Caco-2 (cell line): ENCODE measurements around the gene BICD2. TPM values are rescaled to one million over a fixed set of nuclear protein-coding genes. Genes with fewer than 3 reads are reported as not detected.

ENCODE experiments used
- BruUV-seq: library from RNA; stranded (reverse); fragments of 400-500 nt; replicated peaks from 2 replicates; lab custom pipeline; 2021; lab: Mats Ljungman, UMichigan
- CTCF ChIA-PET: fragments of 300-600 bp; sonication (Branson Sonifier 250); formaldehyde crosslinking; loops from one replicate; lab custom pipeline; 2022; ENCODE audit warnings: antibody characterized with exemption; lab: Charles Lee
- POLR2A ChIA-PET: fragments of 300-600 bp; sonication (Branson Sonifier 250); formaldehyde crosslinking; loops from one replicate; lab custom pipeline; 2022; ENCODE audit warnings: antibody characterized with exemption; lab: Charles Lee
- DNase-seq, 2 experiments: peaks; one replicate each; pipeline versions ENCODE4 v3.0.0 to v3.0.0-alpha.2; 2020 to 2022
- H3K27me3 ChIP-seq: replicated peaks from 2 replicates; pipeline ENCODE4 v1.6.0; 2011; ENCODE audit warnings: low read length; ENCODE audit not compliant: control insufficient read depth, insufficient read depth
- H3K36me3 ChIP-seq: 2 replicates; pipeline ENCODE4 v1.5.1; 2011; ENCODE audit warnings: low read length; ENCODE audit not compliant: control insufficient read depth, insufficient read depth
- H3K4me1 ChIP-seq: fragments of 250-450 bp; sonication (Bioruptor Pico); 2 replicates; pipeline ENCODE4 v1.5.1; 2020; ENCODE audit warnings: mild to moderate bottlenecking
- H3K4me3 ChIP-seq: 2 replicates; pipeline ENCODE4 v1.5.1; 2011; ENCODE audit warnings: low read depth, mild to moderate bottlenecking, control low read depth, low read length
- H3K9me3 ChIP-seq: fragments of 250-450 bp; sonication (Bioruptor Pico); 2 replicates; pipeline ENCODE4 v1.5.1; 2020; ENCODE audit warnings: mild to moderate bottlenecking, moderate library complexity
- H3K27ac Mint-ChIP-seq: one replicate; pipeline ENCODE4 v1.8.0; 2022; ENCODE audit warnings: mixed read lengths; ENCODE audit not compliant: unreplicated experiment
- H3K27me3 Mint-ChIP-seq: one replicate; pipeline ENCODE4 v1.8.0; 2022; ENCODE audit warnings: mixed read lengths; ENCODE audit not compliant: insufficient read depth, unreplicated experiment
- H3K36me3 Mint-ChIP-seq: one replicate; pipeline ENCODE4 v1.8.0; 2022; ENCODE audit warnings: mild to moderate bottlenecking, mixed read lengths; ENCODE audit not compliant: insufficient read depth, unreplicated experiment
- H3K4me1 Mint-ChIP-seq: one replicate; pipeline ENCODE4 v1.8.0; 2022; ENCODE audit warnings: low read depth, mixed read lengths; ENCODE audit not compliant: unreplicated experiment
- H3K4me3 Mint-ChIP-seq: one replicate; pipeline ENCODE4 v1.8.0; 2022; ENCODE audit warnings: mild to moderate bottlenecking, moderate library complexity, mixed read lengths; ENCODE audit not compliant: unreplicated experiment
- H3K9me3 Mint-ChIP-seq: one replicate; pipeline ENCODE4 v1.8.0; 2022; ENCODE audit warnings: mixed read lengths; ENCODE audit not compliant: unreplicated experiment
- CTCF ChIP-seq, 2 experiments: fragments of 200-600 bp in 1 of 2; IDR thresholded peaks; 1 replicate in 1 of 2; 2 replicates in 1 of 2; pipeline versions ENCODE4 v1.5.1 to v1.8.0; 2011 to 2022; ENCODE audit warnings: antibody characterized with exemption in 1 of 2, control low read depth in 1 of 2, inconsistent platforms in 1 of 2, low read depth in 1 of 2, low read length in 1 of 2, mild to moderate bottlenecking in 1 of 2, moderate library complexity in 1 of 2; ENCODE audit not compliant: insufficient read depth in 1 of 2, severe bottlenecking in 1 of 2, unreplicated experiment in 1 of 2
- intact Hi-C: fragments of 100-400 bp; cut with micrococcal nuclease; formaldehyde crosslinking; loops from one replicate; pipeline ENCODE4 v1.10.0; 2022; ENCODE audit not compliant: unreplicated experiment
- total RNA-seq: library from RNA; stranded (reverse); gene quantifications from 2 replicates; pipeline ENCODE4 v1.2.3, GENCODE V29; 2022

The BICD2 gene
- total RNA-seq, 1 experiment from 2014 or later = 13.7 TPM

DNA sequence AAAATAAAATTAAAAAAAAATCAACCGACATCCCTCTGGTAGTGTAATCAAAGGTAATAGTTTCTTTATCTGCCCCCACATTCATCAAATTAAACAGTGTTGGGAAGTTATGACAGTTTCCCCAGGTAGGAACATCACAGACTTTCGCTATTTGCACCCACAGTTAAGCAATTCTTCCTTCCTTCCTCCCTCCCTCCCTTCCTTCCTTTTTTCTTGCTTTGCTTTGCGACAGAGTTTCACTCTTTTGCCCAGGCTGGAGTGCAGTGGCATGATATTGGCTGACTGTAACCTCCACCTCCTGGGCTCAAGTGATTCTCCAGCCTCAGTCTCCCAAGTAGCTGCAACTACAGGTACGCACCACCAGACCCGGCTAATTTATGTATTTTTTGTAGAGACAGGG lies 10.8 kb upstream of the BICD2 start:
- H3K27me3 ChIP-seq = no peaks in the 10 kb centered on the region
- ChIA-PET POLR2A (no interaction called here), CTCF (no interaction called here)
- H3K4me3 Mint-ChIP-seq = no peak overlapping the region
- no peak for TF ChIP-seq CTCF (IDR thresholded peaks at IDR 0.05; ENCODE audit: insufficient read depth in 1 of 2, low read depth in 1 of 2, low read length in 1 of 2, severe bottlenecking in 1 of 2, unreplicated experiment in 1 of 2)
- no peaks in the 10 kb centered on the region for H3K4me1 Mint-ChIP-seq
- intact Hi-C loops = no loop called here
- no peaks in the 10 kb centered on the region for H3K9me3 ChIP-seq
- H3K4me3 ChIP-seq = no peak overlapping the region
- no peaks in the 10 kb centered on the region for H3K27me3 Mint-ChIP-seq
- no peaks in the 10 kb centered on the region for H3K36me3 Mint-ChIP-seq
- no peak for DNase-seq
- H3K9me3 Mint-ChIP-seq = no peaks in the 10 kb centered on the region
- H3K27ac Mint-ChIP-seq = no peak overlapping the region
- peaks cover 5% of the 10 kb centered on the region; the same call in 1 of the 2 replicates for H3K4me1 ChIP-seq
- no TSS peak for BruUV-seq
- no peaks in the 10 kb centered on the region for H3K36me3 ChIP-seq

DNA sequence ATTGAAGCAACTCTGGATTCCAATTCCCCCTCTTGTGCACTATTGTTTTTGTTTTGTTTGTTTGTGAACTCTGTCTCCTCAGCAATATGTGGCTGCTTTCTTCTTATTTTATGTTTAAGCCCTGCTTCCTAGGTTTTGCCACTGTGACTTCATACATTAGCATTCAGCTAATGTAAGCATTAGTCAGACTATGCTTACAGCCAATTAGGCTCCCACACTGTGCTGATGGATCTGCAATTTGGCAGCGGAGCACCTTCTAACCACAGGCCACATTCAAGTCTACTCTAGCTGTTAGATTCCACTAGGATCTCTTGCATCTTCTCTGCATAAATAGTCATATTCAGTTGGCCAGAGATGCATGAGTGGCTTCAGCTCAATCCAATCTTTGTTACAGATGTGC lies 9.6 kb upstream of the BICD2 start:
- H3K9me3 ChIP-seq = no peaks in the 10 kb centered on the region
- intact Hi-C loops = no loop called here
- ChIA-PET POLR2A (no interaction called here), CTCF (no interaction called here)
- no peak for TF ChIP-seq CTCF (IDR thresholded peaks at IDR 0.05; ENCODE audit: insufficient read depth in 1 of 2, low read depth in 1 of 2, low read length in 1 of 2, severe bottlenecking in 1 of 2, unreplicated experiment in 1 of 2)
- no peak overlapping the region for H3K27ac Mint-ChIP-seq
- H3K4me3 Mint-ChIP-seq = no peak overlapping the region
- H3K36me3 ChIP-seq = no peaks in the 10 kb centered on the region
- H3K4me1 ChIP-seq = peaks cover 17% of the 10 kb centered on the region
- no peaks in the 10 kb centered on the region for H3K36me3 Mint-ChIP-seq
- H3K4me1 Mint-ChIP-seq = no peaks in the 10 kb centered on the region
- no peak overlapping the region for H3K4me3 ChIP-seq
- no TSS peak for BruUV-seq
- no peaks in the 10 kb centered on the region for H3K27me3 ChIP-seq
- no peak for DNase-seq
- no peaks in the 10 kb centered on the region for H3K27me3 Mint-ChIP-seq
- no peaks in the 10 kb centered on the region for H3K9me3 Mint-ChIP-seq

DNA sequence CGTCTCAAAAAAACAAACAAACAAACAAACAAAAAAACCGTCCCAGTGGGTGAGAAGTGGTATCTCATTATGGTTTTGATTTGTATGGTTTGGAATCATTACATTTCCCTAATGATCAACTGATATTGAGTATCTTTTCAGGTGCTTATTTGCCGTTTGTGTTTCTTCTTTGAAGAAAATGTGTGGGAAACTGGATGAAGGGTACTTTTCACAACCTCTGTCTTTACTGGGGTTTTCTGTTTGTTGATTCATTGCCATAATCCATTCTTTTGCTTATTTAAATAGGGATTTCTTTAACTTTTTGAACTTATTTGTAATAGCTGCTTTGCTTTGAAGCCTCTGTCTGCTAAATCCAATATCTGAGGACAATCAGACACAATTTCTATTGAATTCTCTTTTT lies 9.2 kb upstream of the BICD2 start:
- TF ChIP-seq CTCF (IDR thresholded peaks at IDR 0.05; ENCODE audit: insufficient read depth in 1 of 2, low read depth in 1 of 2, low read length in 1 of 2, severe bottlenecking in 1 of 2, unreplicated experiment in 1 of 2) = no peak
- H3K36me3 ChIP-seq = no peaks in the 10 kb centered on the region
- no peaks in the 10 kb centered on the region for H3K9me3 Mint-ChIP-seq
- no peak overlapping the region for H3K27ac Mint-ChIP-seq
- DNase-seq = no peak
- no TSS peak for BruUV-seq
- no peaks in the 10 kb centered on the region for H3K9me3 ChIP-seq
- H3K27me3 ChIP-seq = no peaks in the 10 kb centered on the region
- no peaks in the 10 kb centered on the region for H3K4me1 Mint-ChIP-seq
- no peaks in the 10 kb centered on the region for H3K27me3 Mint-ChIP-seq
- CTCF ChIA-PET = no interaction called here
- POLR2A ChIA-PET = no interaction called here
- peaks cover 17% of the 10 kb centered on the region for H3K4me1 ChIP-seq
- no peak overlapping the region for H3K4me3 ChIP-seq
- H3K4me3 Mint-ChIP-seq = no peak overlapping the region
- H3K36me3 Mint-ChIP-seq = no peaks in the 10 kb centered on the region
- intact Hi-C loops = no loop called here
